Gastrocnemius medialis (tissue), 4 donors: ENCODE data around the gene DCHS1. TPM values are rescaled to one million over a fixed set of nuclear protein-coding genes. Genes with fewer than 3 reads are reported as not detected.

Experiments
- ATAC-seq, 2 donors: fragments of 150-250 bp; one replicate each; pipeline ENCODE4 v1.9.1; 2016
- DNase-seq, 2 donors: peaks; one replicate each; pipeline ENCODE4 v3.0.0-alpha.2; 2019
- H3K27ac ChIP-seq, 4 donors: fragments of 200-600 bp; sonication (generic); 1 replicate in 1 of 4; 2 replicates in 3 of 4; pipeline ENCODE4 v1.5.1; 2016 to 2018; ENCODE audit warnings: mild to moderate bottlenecking in 2 of 4, moderate library complexity in 1 of 4
- H3K27me3 ChIP-seq, 3 donors: fragments of 200-600 bp; sonication (generic) in 2 of 3; 1 replicate in 1 of 3; 2 replicates in 2 of 3; pipeline versions ENCODE4 v1.5.1 to v1.6.0; 2016 to 2019; ENCODE audit warnings: mild to moderate bottlenecking in 1 of 3, moderate library complexity in 1 of 3
- H3K36me3 ChIP-seq, 2 donors: fragments of 200-600 bp; sonication (generic) in 1 of 2; one replicate each; pipeline ENCODE4 v1.5.1; 2017 to 2018
- H3K4me1 ChIP-seq, 2 donors: fragments of 200-600 bp; sonication (generic) in 1 of 2; one replicate each; pipeline ENCODE4 v1.5.1; 2016 to 2017; ENCODE audit warnings: mild to moderate bottlenecking in 2 of 2
- H3K4me3 ChIP-seq, 4 donors: fragments of 200-600 bp; sonication (generic) in 3 of 4; 1 replicate in 1 of 4; 2 replicates in 3 of 4; pipeline ENCODE4 v1.5.1; 2016 to 2019; ENCODE audit warnings: mild to moderate bottlenecking in 2 of 4
- H3K9me3 ChIP-seq, 3 donors: fragments of 200-600 bp; sonication (generic) in 2 of 3; 1 replicate in 1 of 3; 2 replicates in 2 of 3; pipeline ENCODE4 v1.5.1; 2016 to 2019
- CTCF ChIP-seq, 5 experiments: fragments of 450-650 bp in 3 of 5; fragments of 200-600 bp in 2 of 5; sonication (generic) in 2 of 5; IDR thresholded peaks in 4 of 5; conservative IDR thresholded peaks in 1 of 5; 1 replicate in 4 of 5; 2 replicates in 1 of 5; pipeline ENCODE4 v1.5.1; 2016 to 2019; ENCODE audit warnings: antibody characterized with exemption in 5 of 5, mild to moderate bottlenecking in 3 of 5, moderate library complexity in 3 of 5
- POLR2A ChIP-seq, 2 donors: fragments of 450-650 bp; IDR thresholded peaks; one replicate each; pipeline ENCODE4 v1.6.1; 2017; ENCODE audit warnings: antibody characterized with exemption in 2 of 2, mild to moderate bottlenecking in 2 of 2, moderate library complexity in 2 of 2
- in situ Hi-C, 4 donors: fragments of 200-750 bp; cut with MboI; loops; one replicate each; pipeline versions ENCODE4 v1.15.0 to v1.8.0; 2017; ENCODE audit warnings: low sequenced_read_pairs in 4 of 4
- intact Hi-C: fragments of 100-400 bp; cut with DNase I; formaldehyde crosslinking; loops from one replicate; pipeline ENCODE4 v1.15.1; 2023; ENCODE audit warnings: low total_unique reads
- total RNA-seq, 4 donors: library from RNA; depleted of rRNA; stranded (reverse); fragments of >200 nt; gene quantifications; one replicate each; pipeline versions ENCODE4 v1.1.0 to v1.2.3, GENCODE V29; 2016

Gene DCHS1
- total RNA-seq, 4 donors from 2014 or later: 1.5 to 3.8 (median 2.8) TPM

DNA sequence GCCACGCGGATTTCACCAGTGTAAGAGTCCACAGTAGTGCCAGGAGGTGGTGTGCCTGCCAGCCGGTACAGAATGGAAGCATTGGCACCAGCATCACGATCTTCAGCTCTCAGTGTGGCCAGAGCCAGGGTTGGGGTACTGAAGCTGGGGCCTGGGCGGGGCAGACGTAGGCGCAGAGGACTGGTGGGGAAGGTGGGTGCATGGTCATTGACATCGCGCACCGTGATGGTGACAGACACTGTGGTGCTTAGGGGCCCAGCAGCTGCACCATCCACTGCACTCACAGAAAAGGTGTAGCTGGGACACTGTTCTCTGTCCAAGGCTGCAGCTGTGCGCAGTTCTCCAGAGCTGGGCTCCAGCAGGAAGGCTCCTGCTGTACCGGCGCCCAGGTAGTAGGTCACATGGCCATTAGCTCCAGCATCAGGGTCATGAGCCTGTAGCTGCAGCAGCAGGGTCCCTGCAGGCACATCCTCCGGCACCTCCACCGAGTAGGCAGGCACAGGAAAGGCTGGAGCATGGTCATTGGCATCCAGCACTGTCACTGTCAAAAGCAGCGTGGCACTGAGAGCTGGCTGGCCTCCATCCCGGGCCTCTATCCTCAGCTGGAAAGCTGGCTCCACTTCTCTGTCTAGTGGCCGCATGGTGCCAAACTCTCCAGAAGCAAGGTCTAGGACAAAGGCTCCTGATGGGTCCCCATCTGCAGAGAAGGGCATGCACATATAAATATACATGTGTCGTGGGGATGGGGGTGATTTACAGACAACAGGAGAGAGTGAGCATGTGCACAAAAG, 28.4 kb downstream of the DCHS1 start:
- no peak overlapping the region for H3K4me3 ChIP-seq
- H3K27me3 ChIP-seq: no peaks in the 10 kb centered on the region
- intact Hi-C loops: no loop called here
- in situ Hi-C loops: no loop called here
- TF ChIP-seq CTCF (IDR thresholded peaks at IDR 0.05 in 4 of 5, conservative IDR thresholded peaks at IDR 0.05 in 1 of 5) (no peak), POLR2A (IDR thresholded peaks at IDR 0.05) (no peak)
- H3K9me3 ChIP-seq: no peaks in the 10 kb centered on the region
- no peak overlapping the region for H3K27ac ChIP-seq
- no peaks in the 10 kb centered on the region for H3K4me1 ChIP-seq
- H3K36me3 ChIP-seq: no peaks in the 10 kb centered on the region
- DNase-seq (no peak), ATAC-seq (no peak)

DNA sequence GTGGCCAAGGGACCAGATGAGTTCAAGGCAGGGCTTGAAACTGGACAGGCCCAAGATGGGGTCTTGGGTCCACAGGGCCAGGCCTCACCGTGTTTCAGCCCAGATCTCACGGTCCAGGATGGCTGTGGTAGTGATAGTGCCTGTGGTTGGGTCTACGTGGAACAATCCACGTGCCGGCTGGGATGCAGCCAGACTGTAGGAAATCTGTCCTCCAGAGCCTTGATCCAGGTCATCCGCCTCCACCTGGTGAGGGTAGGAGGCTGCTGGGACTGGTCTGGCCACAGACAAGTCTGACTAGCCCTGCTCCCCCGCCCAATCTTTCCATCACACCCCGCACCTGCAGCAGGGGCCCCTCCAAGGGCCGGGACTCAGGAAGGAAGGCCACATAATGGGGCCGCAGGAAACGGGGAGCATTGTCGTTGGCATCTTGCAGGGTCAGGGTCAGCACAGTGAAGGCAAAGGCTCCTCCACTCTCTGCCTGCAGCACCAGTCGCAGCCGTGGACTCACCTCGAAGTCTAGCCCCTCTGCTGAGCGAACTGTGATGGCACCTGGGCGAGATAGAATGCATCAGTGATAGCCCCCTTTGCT, 29.7 kb downstream of the DCHS1 start:
- in situ Hi-C loops: no loop called here
- Histone ChIP-seq H3K36me3 (no peaks in the 10 kb centered on the region), H3K27me3 (no peaks in the 10 kb centered on the region), H3K4me1 (no peaks in the 10 kb centered on the region), H3K4me3 (no peak overlapping the region), H3K27ac (no peak overlapping the region), H3K9me3 (no peaks in the 10 kb centered on the region)
- DNase-seq (no peak), ATAC-seq (no peak)
- intact Hi-C loops: no loop called here
- TF ChIP-seq CTCF (IDR thresholded peaks at IDR 0.05 in 4 of 5, conservative IDR thresholded peaks at IDR 0.05 in 1 of 5) (no peak), POLR2A (IDR thresholded peaks at IDR 0.05) (no peak)

- TF ChIP-seq POLR2A (IDR thresholded peaks at IDR 0.05) (no peak), CTCF (IDR thresholded peaks at IDR 0.05 in 4 of 5, conservative IDR thresholded peaks at IDR 0.05 in 1 of 5) (no peak)
- DNase-seq (no peak), ATAC-seq (no peak)
- H3K4me3 ChIP-seq: no peak overlapping the region
- H3K27me3 ChIP-seq: no peaks in the 10 kb centered on the region
- in situ Hi-C loops (no loop called here), intact Hi-C loops (no loop called here)
- H3K27ac ChIP-seq: no peak overlapping the region
- H3K4me1 ChIP-seq: no peaks in the 10 kb centered on the region
- H3K9me3 ChIP-seq: no peaks in the 10 kb centered on the region
- no peaks in the 10 kb centered on the region for H3K36me3 ChIP-seq
These were observed 30.3 kb downstream of the DCHS1 start for GRCh38 chr11:6625156-6625831.

- no peak for DNase-seq
- no peak overlapping the region for H3K4me3 ChIP-seq
- no peaks in the 10 kb centered on the region for H3K9me3 ChIP-seq
- H3K27ac ChIP-seq: no peak overlapping the region
- ATAC-seq: no peak
- no peaks in the 10 kb centered on the region for H3K27me3 ChIP-seq
- TF ChIP-seq CTCF (IDR thresholded peaks at IDR 0.05 in 4 of 5, conservative IDR thresholded peaks at IDR 0.05 in 1 of 5) (no peak), POLR2A (IDR thresholded peaks at IDR 0.05) (no peak)
- in situ Hi-C loops (no loop called here), intact Hi-C loops (no loop called here)
- no peaks in the 10 kb centered on the region for H3K36me3 ChIP-seq
- peaks cover 7 to 8% of the 10 kb centered on the region in 2 donors for H3K4me1 ChIP-seq
These were observed 31.9 kb downstream of the DCHS1 start for GRCh38 chr11:6623391-6624363.
